HG03103 (cell line): ENCODE results near the gene AZU1.
"Not testable (repeated sequence)": the region's sequence is repeated elsewhere in the genome, so short reads cannot be mapped to it uniquely, and the experiment has no call there.

Source experiments
- ATAC-seq: cut with Tn5 transposase; IDR thresholded peaks from one replicate; pipeline ENCODE4 v1.9.1; 2021; ENCODE audit warnings: low read depth; ENCODE audit not compliant: unreplicated experiment

Gene AZU1

DNA sequence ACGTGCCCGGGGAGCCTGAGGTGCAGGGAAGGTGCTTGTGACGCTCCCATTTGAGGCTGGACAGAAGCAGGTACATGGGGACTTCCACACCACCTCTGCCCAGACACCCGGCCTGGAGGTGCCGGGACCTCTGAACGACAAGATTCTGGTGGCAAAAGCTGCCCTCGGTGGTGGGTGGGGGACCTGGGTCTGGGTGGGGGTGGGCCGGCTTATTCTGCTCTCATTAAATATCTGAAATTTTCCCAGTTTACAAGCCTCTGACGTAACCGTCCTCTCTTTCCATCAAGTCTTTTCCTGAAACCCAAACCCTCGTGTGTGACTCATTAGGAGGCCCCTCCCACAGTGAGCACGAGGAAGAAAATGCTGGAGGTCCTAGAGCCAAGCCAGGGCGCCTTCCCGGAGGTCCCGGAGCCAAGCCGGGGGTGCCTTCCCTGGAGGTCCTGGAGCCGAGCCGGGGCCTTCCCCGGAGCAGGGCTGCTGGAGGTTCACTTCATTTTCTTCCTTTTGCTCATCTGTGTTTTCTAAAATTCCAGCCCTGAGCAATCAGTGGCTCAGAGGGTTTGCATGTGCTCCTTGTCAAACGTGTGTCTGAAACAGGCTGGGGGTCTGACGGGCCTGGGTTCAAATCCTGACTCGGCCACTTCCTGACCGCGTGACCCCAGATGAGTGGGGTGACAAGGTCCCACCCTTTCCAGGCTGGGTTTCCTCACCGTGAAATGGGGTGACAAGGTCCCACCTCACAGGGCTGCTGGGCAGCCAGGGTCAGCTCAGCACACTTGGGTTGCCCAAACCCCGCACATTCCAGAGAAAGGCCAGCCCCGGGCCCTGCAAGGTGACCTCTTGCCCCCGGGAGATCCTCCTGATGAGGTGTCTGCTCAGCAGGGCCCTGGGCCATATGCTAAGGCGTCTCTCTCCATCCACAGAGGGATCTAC, 41.9 kb downstream of the AZU1 start:
- ATAC-seq, result no peak

DNA sequence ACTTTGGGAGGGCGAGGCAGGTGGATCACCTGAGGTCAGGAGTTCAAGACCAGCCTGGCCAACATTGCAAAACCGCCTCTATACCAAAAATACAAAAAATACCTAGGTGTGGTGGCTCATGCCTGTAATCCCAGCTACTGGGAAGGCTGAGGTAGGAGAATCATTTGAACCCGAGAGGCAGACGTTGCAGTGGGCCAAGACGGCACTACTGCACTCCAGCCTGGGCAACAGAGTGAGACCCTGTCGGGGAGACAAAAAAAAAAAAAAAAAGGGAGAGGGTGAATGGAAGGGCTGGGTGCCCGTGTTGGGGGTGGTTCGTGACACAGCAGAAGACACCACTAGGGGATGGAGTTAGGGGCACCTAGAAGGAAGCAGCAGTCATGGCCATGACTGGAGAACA, 42.7 kb downstream of the AZU1 start:
- no peak for ATAC-seq

DNA sequence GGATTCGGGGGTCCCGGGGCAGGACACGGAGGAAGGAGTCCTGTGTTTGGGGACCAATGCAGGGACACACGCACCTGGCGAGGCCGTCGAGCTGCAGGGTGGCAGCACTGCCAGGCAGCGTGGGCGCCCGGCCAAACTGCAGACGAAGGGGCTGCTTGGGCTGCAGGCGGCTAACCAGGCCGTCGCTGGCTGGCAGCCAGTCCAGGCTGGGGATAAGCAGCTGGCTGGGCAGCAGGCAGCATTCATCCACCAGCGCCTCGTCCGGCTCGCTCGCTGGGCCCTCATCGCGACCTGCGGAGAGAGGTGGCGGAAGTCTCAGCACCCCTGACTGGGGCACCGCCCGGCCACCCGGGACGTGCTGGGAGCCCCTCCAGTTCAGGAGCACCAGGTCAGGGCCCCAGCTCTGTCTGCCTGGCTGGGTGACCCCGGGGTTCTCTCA, 43.3 kb downstream of the AZU1 start:
- no peak for ATAC-seq

DNA sequence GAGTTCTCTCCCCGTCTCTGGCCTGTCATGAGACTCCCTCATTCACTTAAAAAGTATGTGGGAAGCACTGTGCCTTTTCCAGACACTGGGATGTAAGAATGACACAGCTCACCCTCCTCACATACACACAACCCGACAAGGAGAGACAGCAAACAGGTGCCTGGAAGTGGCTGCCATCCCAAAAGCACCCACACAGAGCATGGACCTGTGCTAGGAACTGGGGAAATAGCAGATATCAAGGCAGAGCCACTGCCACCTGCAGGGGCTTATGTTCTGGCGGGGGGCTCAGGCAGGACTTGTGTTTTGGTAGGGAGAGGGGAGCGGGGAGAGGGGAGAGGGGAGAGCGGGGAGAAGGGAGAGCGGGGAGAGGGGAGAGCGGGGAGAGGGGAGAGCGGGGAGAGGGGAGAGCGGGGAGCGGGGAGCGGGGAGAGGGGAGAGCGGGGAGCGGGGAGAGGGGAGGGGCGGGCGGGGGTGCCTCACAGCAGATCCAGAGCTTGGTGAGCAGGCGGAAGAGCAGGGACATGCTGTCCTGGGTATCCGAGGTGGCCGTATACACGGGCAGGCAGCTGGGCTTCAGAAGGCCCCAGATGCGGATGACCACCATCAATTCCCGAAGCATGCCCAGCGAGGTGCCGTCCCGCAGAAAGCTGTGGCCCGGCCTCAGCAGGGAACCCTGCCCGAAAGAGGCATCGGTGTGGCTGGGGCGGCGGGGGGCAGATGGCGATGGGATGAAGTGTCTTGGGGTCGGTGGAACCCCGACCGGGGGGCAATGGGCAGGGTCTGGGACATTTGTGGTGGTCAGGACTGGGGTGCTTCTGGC, 44.0 kb downstream of the AZU1 start:
- ATAC-seq, result no peak

DNA sequence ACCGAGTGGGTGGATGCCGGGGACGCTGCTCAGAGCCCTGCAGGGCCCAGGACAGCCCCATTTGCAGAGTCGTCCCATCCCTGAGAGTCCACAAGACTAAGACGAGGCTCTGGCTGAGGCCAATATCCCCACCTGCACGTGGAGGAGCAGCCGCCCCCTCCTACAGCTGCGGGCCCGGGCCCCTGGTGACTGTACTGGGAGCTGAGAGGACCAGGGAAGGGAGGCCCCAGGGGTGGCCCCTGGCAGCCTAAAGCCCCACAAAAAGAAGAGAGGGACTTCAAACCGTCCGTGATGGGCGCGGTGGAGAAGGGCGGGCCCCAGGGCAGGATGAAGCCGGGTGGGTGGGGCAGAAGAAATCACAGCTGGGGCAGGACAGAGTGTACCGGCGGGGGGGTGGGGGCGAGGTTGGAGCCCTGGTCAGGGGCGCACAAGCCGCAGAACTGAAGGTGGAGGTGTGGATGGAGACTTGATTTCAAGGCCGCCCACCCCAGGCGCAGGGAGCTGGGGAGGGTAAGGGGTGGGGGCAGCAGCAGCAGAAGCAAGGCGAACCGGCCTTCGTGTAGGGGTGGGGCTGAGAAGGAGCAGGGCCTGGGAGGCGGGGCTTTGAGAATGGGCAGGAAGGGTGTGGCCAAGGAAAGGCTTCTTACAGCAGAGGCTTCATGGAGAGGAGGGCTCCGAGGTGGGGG, 44.8 kb downstream of the AZU1 start:
- no peak for ATAC-seq

DNA sequence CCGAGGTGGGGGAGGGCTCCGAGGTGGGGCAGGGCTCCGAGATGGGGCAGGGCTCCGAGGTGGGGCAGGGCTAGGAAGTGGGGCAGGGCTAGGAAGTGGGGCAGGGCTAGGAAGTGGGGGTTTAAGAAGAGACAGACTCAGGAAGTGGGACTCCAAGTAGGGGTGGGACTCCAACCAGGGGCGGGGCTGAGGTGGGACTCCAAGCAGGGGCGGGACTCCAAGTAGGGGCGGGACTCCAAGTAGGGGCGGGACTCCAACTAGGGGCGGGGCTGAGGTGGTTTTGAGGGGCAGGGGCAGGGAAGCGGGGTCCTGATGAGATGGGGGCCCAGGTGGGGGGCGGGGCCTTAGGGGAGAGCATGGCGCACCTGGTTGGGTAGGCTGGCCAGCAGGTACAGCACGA, 45.4 kb downstream of the AZU1 start:
- ATAC-seq, result no peak

DNA sequence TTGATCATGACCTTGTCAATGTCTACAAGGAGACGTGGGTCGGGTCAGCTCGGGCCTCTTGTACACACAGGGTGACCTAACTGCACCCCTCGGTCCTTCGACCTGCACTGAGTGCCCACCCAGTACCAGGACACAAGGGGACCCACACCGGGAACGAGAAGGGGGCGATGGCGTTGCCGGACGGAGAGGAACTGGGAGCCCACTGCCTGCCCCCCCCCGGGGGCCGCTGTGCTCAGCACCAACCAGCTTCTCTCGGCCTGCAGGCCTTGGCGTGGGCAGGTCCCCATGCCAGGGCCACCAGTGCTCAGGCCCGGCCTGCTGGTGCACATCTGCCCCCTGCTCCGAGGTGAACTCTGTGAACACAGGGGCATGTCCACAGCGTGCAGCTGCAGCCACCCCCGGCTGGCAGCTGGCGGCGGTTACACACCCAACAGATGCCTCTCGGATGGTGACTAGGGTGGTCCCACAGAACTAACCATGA, 46.0 kb downstream of the AZU1 start:
- ATAC-seq, result no peak

DNA sequence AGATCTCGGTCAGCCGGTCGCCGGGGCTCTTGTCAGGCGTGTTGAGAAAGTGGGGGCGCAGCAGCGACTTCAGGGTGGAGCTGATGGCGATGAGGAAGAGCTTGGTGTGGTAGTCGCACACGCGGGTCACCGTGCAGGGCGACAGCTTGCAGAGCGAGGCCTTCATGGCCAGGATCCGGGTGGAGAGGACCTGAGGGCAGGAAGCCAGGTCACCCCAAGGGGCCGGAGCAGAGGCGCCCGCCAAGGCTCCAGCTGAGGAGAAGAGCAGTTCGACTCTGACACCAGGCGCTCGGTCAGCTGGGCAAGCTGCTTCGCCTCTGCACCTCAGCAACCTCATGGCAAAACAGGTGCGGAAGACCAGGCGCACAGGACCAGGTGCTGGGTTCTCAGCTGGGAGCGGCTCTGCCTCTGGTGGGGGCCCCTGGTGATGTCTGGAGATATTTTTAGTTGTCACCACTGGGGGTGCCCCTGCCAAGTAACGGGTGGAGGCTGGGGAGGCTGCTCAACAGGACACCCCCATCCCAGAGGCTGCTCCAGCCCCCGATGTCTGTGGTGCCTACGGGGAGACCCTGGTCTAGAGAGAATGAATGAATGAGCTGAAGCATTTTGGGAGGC, 47.7 kb downstream of the AZU1 start:
- no peak for ATAC-seq

DNA sequence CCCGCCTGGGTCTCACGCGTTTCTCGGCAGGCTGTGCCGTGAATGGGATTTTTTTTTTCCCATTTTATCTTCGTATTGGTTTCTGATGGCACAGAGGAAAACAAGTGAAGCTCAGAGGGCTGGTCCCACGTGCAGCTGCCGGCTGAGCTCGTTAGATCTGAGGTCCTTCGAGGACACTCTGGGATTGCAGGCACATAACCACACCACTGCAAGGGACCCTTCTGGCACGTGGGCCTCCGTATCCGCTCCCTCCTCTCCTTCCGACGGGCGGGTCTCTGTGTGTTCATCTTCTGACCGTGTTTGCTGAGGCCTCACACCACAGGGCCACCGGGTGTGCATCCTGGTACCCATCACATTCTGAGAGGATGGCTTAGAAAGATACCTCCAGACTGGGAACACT, 48.5 kb downstream of the AZU1 start:
- ATAC-seq, result no peak

DNA sequence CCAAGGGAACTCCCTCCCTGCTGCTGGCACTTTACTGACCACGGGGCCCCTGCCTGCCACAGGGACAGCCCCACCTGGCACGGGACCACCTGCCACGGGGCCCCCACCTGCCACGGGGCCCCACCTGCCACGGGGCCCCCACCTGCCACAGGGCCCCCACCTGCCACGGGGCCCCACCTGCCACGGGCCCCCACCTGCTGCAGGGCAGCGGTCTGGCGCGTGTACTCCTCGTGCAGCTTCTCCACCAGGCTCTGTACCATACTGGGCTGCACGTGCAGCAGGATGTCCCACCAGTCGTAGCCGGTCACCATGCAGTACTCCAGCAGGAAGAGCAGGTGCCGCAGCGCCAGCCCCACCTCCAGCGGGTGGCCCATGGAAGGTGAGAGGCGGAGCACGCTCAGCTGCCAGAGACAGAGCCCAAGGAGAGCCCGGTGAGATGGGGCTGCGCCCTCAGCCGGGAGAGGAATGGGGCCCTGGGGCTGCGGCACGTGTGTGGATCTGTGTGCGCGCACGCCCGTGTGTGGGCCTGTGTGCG, 49.2 kb downstream of the AZU1 start:
- no peak for ATAC-seq

DNA sequence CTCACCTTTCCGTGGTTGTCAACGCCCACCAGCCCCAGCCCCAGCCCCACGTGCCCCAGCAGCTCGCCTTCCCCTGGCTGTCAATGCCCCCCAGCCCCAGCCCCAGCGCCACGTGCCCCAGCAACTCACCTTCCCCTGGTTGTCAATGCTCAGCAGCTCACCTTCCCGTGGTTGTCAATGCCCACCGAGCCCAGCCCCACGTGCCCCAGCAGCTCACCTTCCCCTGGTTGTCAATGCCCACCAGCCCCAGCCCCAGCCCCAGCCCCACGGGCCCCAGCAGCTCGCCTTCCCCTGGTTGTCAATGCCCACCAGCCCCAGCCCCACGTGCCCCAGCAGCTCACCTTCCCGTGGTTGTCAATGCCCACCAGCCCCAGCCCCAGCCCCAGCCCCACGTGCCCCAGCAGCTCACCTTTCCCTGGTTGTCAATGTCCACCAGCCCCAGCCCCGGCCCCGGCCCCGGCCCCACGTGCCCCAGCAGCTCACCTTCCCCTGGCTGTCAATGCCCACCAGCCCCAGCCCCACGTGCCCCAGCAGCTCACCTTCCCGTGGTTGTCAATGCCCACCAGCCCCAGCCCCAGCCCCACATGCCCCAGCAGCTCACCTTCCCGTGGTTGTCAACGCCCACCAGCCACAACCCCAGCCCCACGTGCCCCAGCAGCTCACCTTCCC, 50.5 kb downstream of the AZU1 start:
- not testable (repeated sequence) for ATAC-seq

DNA sequence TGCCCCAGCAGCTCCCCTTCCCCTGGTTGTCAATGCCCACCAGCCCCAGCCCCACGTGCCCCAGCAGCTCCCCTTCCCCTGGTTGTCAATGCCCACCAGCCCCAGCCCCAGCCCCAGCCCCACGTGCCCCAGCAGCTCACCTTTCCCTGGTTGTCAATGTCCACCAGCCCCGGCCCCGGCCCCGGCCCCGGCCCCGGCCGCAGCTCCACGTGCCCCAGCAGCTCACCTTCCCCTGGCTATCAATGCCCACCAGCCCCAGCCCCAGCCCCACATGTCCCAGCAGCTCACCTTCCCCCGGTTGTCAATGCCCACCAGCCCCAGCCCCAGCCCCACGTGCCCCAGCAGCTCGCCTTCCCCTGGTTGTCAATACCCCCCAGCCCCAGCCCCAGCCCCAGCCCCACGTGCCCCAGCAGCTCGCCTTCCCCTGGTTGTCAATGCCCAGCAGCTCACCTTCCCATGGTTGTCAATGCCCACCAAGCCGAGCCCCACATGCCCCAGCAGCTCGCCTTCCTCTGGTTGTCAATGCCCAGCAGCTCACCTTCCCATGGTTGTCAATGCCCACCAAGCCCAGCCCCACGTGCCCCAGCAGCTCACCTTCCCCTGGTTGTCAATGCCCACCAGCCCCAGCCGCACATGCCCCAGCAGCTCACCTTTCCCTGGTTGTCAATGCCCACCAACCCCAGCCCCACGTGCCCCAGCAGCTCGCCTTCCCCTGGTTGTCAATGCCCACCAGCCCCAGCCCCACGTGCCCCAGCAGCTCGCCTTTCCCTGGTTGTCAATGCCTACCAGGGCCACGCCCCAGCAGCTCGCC, 51.3 kb downstream of the AZU1 start:
- ATAC-seq, result not testable (repeated sequence)

DNA sequence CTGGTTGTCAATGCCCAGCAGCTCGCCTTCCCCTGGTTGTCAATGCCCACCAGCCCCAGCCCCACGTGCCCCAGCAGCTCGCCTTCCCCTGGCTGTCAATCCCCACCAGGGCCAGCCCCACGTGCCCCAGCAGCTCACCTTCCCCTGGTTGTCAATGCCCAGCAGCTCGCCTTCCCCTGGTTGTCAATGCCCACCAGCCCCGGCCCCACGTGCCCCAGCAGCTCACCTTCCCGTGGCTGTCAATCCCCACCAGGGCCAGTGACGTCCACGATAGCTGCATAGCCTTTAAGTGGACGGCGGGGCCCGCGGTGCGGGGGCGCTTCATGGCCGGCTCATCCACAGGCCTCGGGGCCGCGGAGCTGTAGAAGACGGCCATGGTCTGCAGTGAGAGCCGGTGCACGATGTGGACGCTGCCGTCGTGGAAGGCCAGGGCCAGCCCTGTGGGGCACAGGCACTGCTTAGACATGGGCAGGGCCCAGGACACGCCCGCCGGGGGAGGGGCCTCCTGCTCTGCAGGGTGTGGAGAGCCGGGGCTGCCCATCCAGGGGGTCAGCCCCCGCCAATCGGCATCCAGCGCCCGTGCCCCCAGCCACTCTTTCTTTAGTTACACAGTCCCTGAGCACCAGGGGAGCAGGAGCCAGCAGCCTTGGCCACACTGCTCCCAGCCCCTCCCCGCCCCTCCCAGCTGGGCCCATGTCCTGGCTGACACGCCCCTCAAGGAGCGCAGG, 52.2 kb downstream of the AZU1 start:
- ATAC-seq, result no peak
